OCI-LY7 (cell line): ENCODE data around the gene KAZN.

Experiments used
- CTCF ChIP-seq: fragments of 200-600 bp; sonication (generic); conservative IDR thresholded peaks from 2 replicates; pipeline ENCODE4 v1.5.1; 2014; ENCODE audit warnings: mild to moderate bottlenecking, antibody characterized with exemption, low read length, moderate library complexity, mixed read lengths
- EZH2phosphoT487 ChIP-seq: fragments of 200-600 bp; sonication (generic); IDR thresholded peaks from 2 replicates; pipeline ENCODE4 v1.6.1; 2018; ENCODE audit warnings: low read depth, borderline replicate concordance, mild to moderate bottlenecking, mixed run types, antibody characterized with exemption, low read length, moderate library complexity, mixed read lengths

- TF ChIP-seq CTCF = no peak
- TF ChIP-seq EZH2phosphoT487 = no peak
Observed at GRCh38 chr1:14969006-14969405, 370.5 kb downstream of the KAZN start.
